Activated naive CD4-positive, alpha-beta T cell treated with anti-CD3 and anti-CD28 coated beads, Interleukin-2, amount 10 ng/mL, durations not matched to agents 7 days and 5 days (primary cell): ENCODE data around the gene TYW1B.
"Not testable (repeated sequence)": the region's sequence is repeated elsewhere in the genome, so short reads cannot be mapped to it uniquely, and the experiment has no call there.

Experiments used
- CTCF ChIA-PET: fragments of 350-600 bp; sonication (Branson Sonifier 250); formaldehyde crosslinking; loops from one replicate; lab custom pipeline; 2021; ENCODE audit warnings: antibody characterized with exemption; lab: Charles Lee
- DNase-seq: peaks from one replicate; pipeline ENCODE4 v3.0.0-alpha.2; 2020
- H3K27ac Mint-ChIP-seq: one replicate; pipeline ENCODE4 v1.8.0; 2021; ENCODE audit warnings: mild to moderate bottlenecking, moderate library complexity, mixed read lengths
- H3K27me3 Mint-ChIP-seq: one replicate; pipeline ENCODE4 v1.8.0; 2021; ENCODE audit warnings: mild to moderate bottlenecking, mixed read lengths
- H3K36me3 Mint-ChIP-seq: one replicate; pipeline ENCODE4 v1.8.0; 2021; ENCODE audit warnings: mixed read lengths
- H3K4me1 Mint-ChIP-seq: one replicate; pipeline ENCODE4 v1.8.0; 2021; ENCODE audit warnings: mixed read lengths
- H3K4me3 Mint-ChIP-seq: one replicate; pipeline ENCODE4 v1.8.0; 2021; ENCODE audit warnings: mild to moderate bottlenecking, moderate library complexity, mixed read lengths
- H3K9me3 Mint-ChIP-seq: one replicate; pipeline ENCODE4 v1.8.0; 2021; ENCODE audit warnings: mixed read lengths

The TYW1B gene

GRCh38 chr7:72711927-72712326 lies 116.1 kb downstream of the TYW1B start:
- H3K4me1 Mint-ChIP-seq, H3K27ac Mint-ChIP-seq, H3K4me3 Mint-ChIP-seq, CTCF ChIA-PET, H3K27me3 Mint-ChIP-seq, DNase-seq, H3K9me3 Mint-ChIP-seq: not testable (repeated sequence)
- peaks cover 15% of the 10 kb centered on the region for H3K36me3 Mint-ChIP-seq

GRCh38 chr7:72710983-72711382 lies 117.0 kb downstream of the TYW1B start:
- Mint-ChIP-seq H3K27ac (no peak overlapping the region), H3K36me3 (peaks cover 17% of the 10 kb centered on the region), H3K27me3 (no peaks in the 10 kb centered on the region), H3K4me1 (no peaks in the 10 kb centered on the region), H3K9me3 (peaks cover 2% of the 10 kb centered on the region), H3K4me3 (no peak overlapping the region)
- no peak for DNase-seq
- CTCF ChIA-PET: no interaction called here

GRCh38 chr7:72709909-72710308 lies 118.1 kb downstream of the TYW1B start:
- CTCF ChIA-PET: interaction anchor here (0.6 kb wide), 1 partner anchor 527 kb away, joined by 3 read pairs; no protein-coding TSS in a partner anchor
- H3K36me3 Mint-ChIP-seq: peaks cover 20% of the 10 kb centered on the region
- H3K9me3 Mint-ChIP-seq: peaks cover 2% of the 10 kb centered on the region
- no peaks in the 10 kb centered on the region for H3K4me1 Mint-ChIP-seq
- H3K27me3 Mint-ChIP-seq: no peaks in the 10 kb centered on the region
- no peak overlapping the region for H3K27ac Mint-ChIP-seq
- no peak overlapping the region for H3K4me3 Mint-ChIP-seq
- DNase-seq: no peak

- H3K27ac Mint-ChIP-seq, H3K27me3 Mint-ChIP-seq, H3K9me3 Mint-ChIP-seq, H3K4me1 Mint-ChIP-seq, DNase-seq, CTCF ChIA-PET, H3K4me3 Mint-ChIP-seq: not testable (repeated sequence)
- peaks cover 20% of the 10 kb centered on the region for H3K36me3 Mint-ChIP-seq
Observed at GRCh38 chr7:72708371-72709050, 119.5 kb downstream of the TYW1B start.

- peaks cover 10% of the 10 kb centered on the region for H3K36me3 Mint-ChIP-seq
- no peaks in the 10 kb centered on the region for H3K4me1 Mint-ChIP-seq
- H3K4me3 Mint-ChIP-seq: no peak overlapping the region
- DNase-seq: no peak
- H3K27ac Mint-ChIP-seq: no peak overlapping the region
- CTCF ChIA-PET: no interaction called here
- H3K27me3 Mint-ChIP-seq: no peaks in the 10 kb centered on the region
- H3K9me3 Mint-ChIP-seq: peaks cover 2% of the 10 kb centered on the region
Observed at GRCh38 chr7:72706521-72706920, 121.5 kb downstream of the TYW1B start.

- H3K36me3 Mint-ChIP-seq, CTCF ChIA-PET, H3K9me3 Mint-ChIP-seq, H3K4me1 Mint-ChIP-seq, H3K27ac Mint-ChIP-seq, H3K27me3 Mint-ChIP-seq, H3K4me3 Mint-ChIP-seq, DNase-seq: not testable (repeated sequence)
Observed at GRCh38 chr7:72705693-72706092, 122.3 kb downstream of the TYW1B start.

- H3K9me3 Mint-ChIP-seq: peaks cover 2% of the 10 kb centered on the region
- H3K27ac Mint-ChIP-seq: no peak overlapping the region
- H3K27me3 Mint-ChIP-seq: no peaks in the 10 kb centered on the region
- H3K4me3 Mint-ChIP-seq: no peak overlapping the region
- DNase-seq: no peak
- H3K36me3 Mint-ChIP-seq: peaks cover 10% of the 10 kb centered on the region
- H3K4me1 Mint-ChIP-seq: no peaks in the 10 kb centered on the region
- CTCF ChIA-PET: no interaction called here
Observed at GRCh38 chr7:72704894-72705293, 123.1 kb downstream of the TYW1B start.

- DNase-seq, H3K4me1 Mint-ChIP-seq, CTCF ChIA-PET, H3K27me3 Mint-ChIP-seq, H3K4me3 Mint-ChIP-seq, H3K9me3 Mint-ChIP-seq, H3K36me3 Mint-ChIP-seq, H3K27ac Mint-ChIP-seq: not testable (repeated sequence)
Observed at GRCh38 chr7:72700548-72700947, 127.5 kb downstream of the TYW1B start.

GRCh38 chr7:72697066-72697465 lies 130.9 kb downstream of the TYW1B start:
- H3K4me3 Mint-ChIP-seq, H3K9me3 Mint-ChIP-seq, DNase-seq, H3K27me3 Mint-ChIP-seq, H3K4me1 Mint-ChIP-seq, H3K27ac Mint-ChIP-seq, H3K36me3 Mint-ChIP-seq, CTCF ChIA-PET: not testable (repeated sequence)

GRCh38 chr7:72696643-72697042 lies 131.4 kb downstream of the TYW1B start:
- H3K36me3 Mint-ChIP-seq, H3K4me3 Mint-ChIP-seq: not testable (repeated sequence)

GRCh38 chr7:72695482-72695881 lies 132.5 kb downstream of the TYW1B start:
- CTCF ChIA-PET, H3K27me3 Mint-ChIP-seq, H3K4me1 Mint-ChIP-seq, H3K27ac Mint-ChIP-seq, H3K4me3 Mint-ChIP-seq, H3K9me3 Mint-ChIP-seq, H3K36me3 Mint-ChIP-seq, DNase-seq: not testable (repeated sequence)

More at GRCh38 chr7:72696643-72697042, 131.4 kb downstream of the TYW1B start:
- H3K27ac Mint-ChIP-seq, CTCF ChIA-PET, H3K9me3 Mint-ChIP-seq, H3K27me3 Mint-ChIP-seq, H3K4me1 Mint-ChIP-seq, DNase-seq: not testable (repeated sequence)

- H3K36me3 Mint-ChIP-seq, H3K27ac Mint-ChIP-seq, DNase-seq, H3K4me3 Mint-ChIP-seq, H3K9me3 Mint-ChIP-seq, H3K27me3 Mint-ChIP-seq, CTCF ChIA-PET, H3K4me1 Mint-ChIP-seq: not testable (repeated sequence)
Observed at GRCh38 chr7:72691442-72691841, 136.6 kb downstream of the TYW1B start.

GRCh38 chr7:72690177-72690576 lies 137.8 kb downstream of the TYW1B start:
- H3K27ac Mint-ChIP-seq, CTCF ChIA-PET, H3K4me3 Mint-ChIP-seq, H3K27me3 Mint-ChIP-seq, H3K36me3 Mint-ChIP-seq, H3K9me3 Mint-ChIP-seq, DNase-seq, H3K4me1 Mint-ChIP-seq: not testable (repeated sequence)

- H3K27me3 Mint-ChIP-seq, DNase-seq, H3K9me3 Mint-ChIP-seq, H3K4me3 Mint-ChIP-seq, H3K4me1 Mint-ChIP-seq, H3K36me3 Mint-ChIP-seq, H3K27ac Mint-ChIP-seq, CTCF ChIA-PET: not testable (repeated sequence)
Observed at GRCh38 chr7:72689344-72689743, 138.7 kb downstream of the TYW1B start.

- H3K27ac Mint-ChIP-seq, CTCF ChIA-PET, H3K27me3 Mint-ChIP-seq, H3K36me3 Mint-ChIP-seq, H3K9me3 Mint-ChIP-seq, H3K4me3 Mint-ChIP-seq, H3K4me1 Mint-ChIP-seq, DNase-seq: not testable (repeated sequence)
Observed at GRCh38 chr7:72681211-72681610, 146.8 kb downstream of the TYW1B start.

GRCh38 chr7:72676880-72677279 lies 151.1 kb downstream of the TYW1B start:
- DNase-seq, H3K4me3 Mint-ChIP-seq, H3K36me3 Mint-ChIP-seq, H3K27ac Mint-ChIP-seq, H3K4me1 Mint-ChIP-seq, H3K27me3 Mint-ChIP-seq, CTCF ChIA-PET, H3K9me3 Mint-ChIP-seq: not testable (repeated sequence)
